Activated CD4-positive, alpha-beta T cell treated with anti-CD3 and anti-CD28 coated beads, Interleukin-2, amount 10 ng/mL, durations not matched to agents 7 days and 5 days (primary cell): ENCODE measurements around the gene MFSD2A. TPM values are rescaled to one million over a fixed set of nuclear protein-coding genes. Genes with fewer than 3 reads are reported as not detected.

Source experiments
- CTCF ChIA-PET: fragments of 350-600 bp; sonication (Branson Sonifier 250); formaldehyde crosslinking; loops from one replicate; lab custom pipeline; 2021; ENCODE audit warnings: antibody characterized with exemption; lab: Charles Lee
- POLR2A ChIA-PET: fragments of 350-600 bp; sonication (Branson Sonifier 250); formaldehyde crosslinking; loops from one replicate; lab custom pipeline; 2021; ENCODE audit warnings: antibody characterized with exemption; lab: Charles Lee
- DNase-seq: peaks from one replicate; pipeline ENCODE4 v3.0.0-alpha.2; 2020
- H3K27ac Mint-ChIP-seq: one replicate; pipeline ENCODE4 v1.8.0; 2021; ENCODE audit warnings: mild to moderate bottlenecking, moderate library complexity, mixed read lengths
- H3K27me3 Mint-ChIP-seq: one replicate; pipeline ENCODE4 v1.8.0; 2021; ENCODE audit warnings: mixed read lengths
- H3K36me3 Mint-ChIP-seq: one replicate; pipeline ENCODE4 v1.8.0; 2021; ENCODE audit warnings: low read depth, mixed read lengths
- H3K4me1 Mint-ChIP-seq: one replicate; pipeline ENCODE4 v1.8.0; 2021; ENCODE audit warnings: mixed read lengths
- H3K4me3 Mint-ChIP-seq: one replicate; pipeline ENCODE4 v1.8.0; 2021; ENCODE audit warnings: mild to moderate bottlenecking, moderate library complexity, mixed read lengths
- H3K9me3 Mint-ChIP-seq: one replicate; pipeline ENCODE4 v1.8.0; 2021; ENCODE audit warnings: mixed read lengths
- total RNA-seq, 2 experiments: library from RNA; stranded (reverse); gene quantifications; one replicate each; pipeline ENCODE4 v1.2.3, GENCODE V29; 2021

Gene MFSD2A
- total RNA-seq, 2 experiments from 2014 or later: 2.0 to 2.8 TPM

DNA sequence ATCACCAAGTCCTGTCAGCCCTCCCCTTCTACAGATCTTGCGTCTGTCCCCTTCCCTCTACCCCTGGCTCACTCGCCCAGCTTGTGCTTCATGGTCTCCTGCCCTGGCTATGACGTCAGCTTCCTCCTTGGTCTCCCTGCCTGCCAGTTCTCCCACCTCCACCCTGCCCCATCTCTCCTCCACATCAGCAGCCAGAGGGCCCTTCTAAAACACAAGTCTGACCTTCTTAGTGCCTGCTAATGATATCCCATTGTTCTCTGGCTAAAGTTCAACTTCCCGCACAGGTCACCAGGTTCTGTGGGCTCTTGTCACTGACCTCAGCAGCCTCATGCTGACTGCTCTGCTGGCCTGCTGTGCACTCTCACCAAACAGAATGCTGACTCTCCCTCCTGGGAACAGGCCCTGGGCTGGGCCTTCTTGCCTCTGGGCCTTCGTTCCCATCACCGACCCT lies 28.6 kb upstream of the MFSD2A start:
- no peak overlapping the region for H3K4me3 Mint-ChIP-seq
- H3K4me1 Mint-ChIP-seq: peaks cover 2% of the 10 kb centered on the region
- CTCF ChIA-PET: interaction anchor here (0.7 to 3.0 kb wide), 6 partner anchors 10 to 77 kb away, joined by 3 to 13 read pairs (median 3); partner anchors contain the start of gene MYCL
- POLR2A ChIA-PET: no interaction called here
- H3K27me3 Mint-ChIP-seq: peaks cover 7% of the 10 kb centered on the region
- no peak for DNase-seq
- H3K36me3 Mint-ChIP-seq: no peaks in the 10 kb centered on the region
- no peaks in the 10 kb centered on the region for H3K9me3 Mint-ChIP-seq
- H3K27ac Mint-ChIP-seq: no peak overlapping the region

DNA sequence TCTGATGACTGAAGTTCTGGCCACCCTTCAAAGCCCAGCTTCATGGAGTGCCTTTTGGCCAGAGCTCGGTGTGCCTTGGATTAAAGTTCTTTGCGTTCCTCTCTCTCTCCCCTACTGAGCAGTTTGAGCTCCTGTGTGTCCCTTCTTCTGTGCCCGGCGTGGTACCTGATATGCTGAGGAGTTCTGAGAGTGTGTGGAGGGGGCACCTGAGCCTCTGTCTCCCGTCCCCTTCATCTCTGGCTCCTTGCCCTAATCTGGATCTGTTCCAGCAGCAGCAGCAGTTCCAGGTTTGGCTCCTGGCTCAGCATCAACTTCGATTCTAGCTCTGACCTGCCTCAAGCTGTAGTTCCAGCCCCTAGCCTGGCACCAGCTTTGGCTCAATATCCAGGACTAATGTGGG lies 28.1 kb upstream of the MFSD2A start:
- H3K36me3 Mint-ChIP-seq: no peaks in the 10 kb centered on the region
- H3K4me3 Mint-ChIP-seq: no peak overlapping the region
- peaks cover 2% of the 10 kb centered on the region for H3K4me1 Mint-ChIP-seq
- POLR2A ChIA-PET: no interaction called here
- no peaks in the 10 kb centered on the region for H3K9me3 Mint-ChIP-seq
- CTCF ChIA-PET: interaction anchor here (0.7 to 3.0 kb wide), 5 partner anchors 10 to 47 kb away, joined by 3 to 13 read pairs (median 3); partner anchors contain the start of genes MFSD2A and MYCL
- DNase-seq: no peak
- H3K27ac Mint-ChIP-seq: no peak overlapping the region
- peaks cover 7% of the 10 kb centered on the region for H3K27me3 Mint-ChIP-seq

DNA sequence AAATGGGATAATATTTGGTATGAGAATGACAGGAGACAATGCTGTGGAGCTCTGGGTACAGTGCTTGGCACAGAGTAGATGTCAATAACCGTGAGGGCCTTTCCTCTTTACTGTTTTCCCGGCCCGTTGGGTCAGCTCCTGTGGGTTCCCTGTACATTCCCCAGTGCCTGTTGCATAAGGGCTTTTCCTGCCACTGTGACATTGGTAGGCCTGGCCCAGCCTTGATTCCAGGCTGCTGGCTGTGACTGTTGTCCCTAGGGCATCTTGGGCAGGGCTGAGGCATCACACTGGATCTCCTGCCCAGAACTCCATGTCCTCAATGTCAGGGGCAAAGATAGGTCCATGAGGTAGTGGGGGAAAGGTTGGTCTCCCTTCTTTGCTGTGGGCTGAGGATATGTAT lies 27.4 kb upstream of the MFSD2A start:
- peaks cover 2% of the 10 kb centered on the region for H3K4me1 Mint-ChIP-seq
- H3K27ac Mint-ChIP-seq: no peak overlapping the region
- H3K36me3 Mint-ChIP-seq: no peaks in the 10 kb centered on the region
- H3K9me3 Mint-ChIP-seq: no peaks in the 10 kb centered on the region
- CTCF ChIA-PET: interaction anchor here (0.9 to 3.0 kb wide), 4 partner anchors 24 to 46 kb away, joined by 3 to 13 read pairs (median 3); partner anchors contain the start of genes MFSD2A and MYCL
- H3K27me3 Mint-ChIP-seq: peaks cover 4% of the 10 kb centered on the region
- no peak for DNase-seq
- POLR2A ChIA-PET: no interaction called here
- no peak overlapping the region for H3K4me3 Mint-ChIP-seq

DNA sequence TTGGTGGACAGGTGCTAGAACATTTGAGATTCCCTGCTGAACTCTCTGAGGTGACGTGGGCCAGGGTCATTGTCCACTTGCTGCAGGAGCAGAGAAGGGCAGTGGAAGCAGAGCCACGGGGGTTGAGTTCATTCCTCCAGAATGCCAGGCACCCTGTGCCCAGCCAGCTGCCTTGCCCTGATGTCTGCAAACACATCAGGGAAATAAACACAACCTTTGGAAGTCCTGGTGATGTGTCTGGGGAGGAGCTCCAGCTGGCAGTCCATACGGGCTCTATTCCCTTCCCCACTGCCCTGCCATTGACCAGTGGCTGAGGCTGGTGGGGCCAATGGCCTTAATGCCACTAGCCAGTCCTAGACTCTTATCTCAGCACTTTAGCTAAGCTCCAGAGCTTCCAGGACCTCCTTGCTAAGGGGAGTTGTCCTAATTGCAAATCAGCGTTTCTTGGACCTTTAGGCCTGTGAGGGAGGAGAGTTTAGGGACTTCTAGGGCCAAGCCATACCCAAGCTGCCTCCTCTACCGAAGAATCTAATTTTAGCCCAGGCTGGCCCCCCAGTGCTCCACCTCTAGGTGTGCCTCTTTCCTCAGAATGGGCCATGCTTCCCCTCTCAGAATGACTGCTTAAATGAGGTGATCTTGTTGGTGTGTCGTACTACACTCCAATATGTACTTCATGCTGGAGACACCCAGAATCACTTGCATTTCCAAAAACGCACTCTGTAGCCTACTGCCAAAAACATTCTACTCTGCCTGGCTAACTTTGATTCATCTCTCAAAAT lies 25.9 kb upstream of the MFSD2A start:
- Mint-ChIP-seq H3K4me3 (no peak overlapping the region), H3K9me3 (no peaks in the 10 kb centered on the region), H3K4me1 (peaks cover 2% of the 10 kb centered on the region), H3K27me3 (peaks cover 6% of the 10 kb centered on the region), H3K27ac (no peak overlapping the region), H3K36me3 (no peaks in the 10 kb centered on the region)
- POLR2A ChIA-PET: no interaction called here
- CTCF ChIA-PET: interaction anchor here (0.5 to 3.0 kb wide), 2 partner anchors 11 to 130 kb away, joined by 3 to 7 read pairs; no protein-coding TSS in a partner anchor
- no peak for DNase-seq

DNA sequence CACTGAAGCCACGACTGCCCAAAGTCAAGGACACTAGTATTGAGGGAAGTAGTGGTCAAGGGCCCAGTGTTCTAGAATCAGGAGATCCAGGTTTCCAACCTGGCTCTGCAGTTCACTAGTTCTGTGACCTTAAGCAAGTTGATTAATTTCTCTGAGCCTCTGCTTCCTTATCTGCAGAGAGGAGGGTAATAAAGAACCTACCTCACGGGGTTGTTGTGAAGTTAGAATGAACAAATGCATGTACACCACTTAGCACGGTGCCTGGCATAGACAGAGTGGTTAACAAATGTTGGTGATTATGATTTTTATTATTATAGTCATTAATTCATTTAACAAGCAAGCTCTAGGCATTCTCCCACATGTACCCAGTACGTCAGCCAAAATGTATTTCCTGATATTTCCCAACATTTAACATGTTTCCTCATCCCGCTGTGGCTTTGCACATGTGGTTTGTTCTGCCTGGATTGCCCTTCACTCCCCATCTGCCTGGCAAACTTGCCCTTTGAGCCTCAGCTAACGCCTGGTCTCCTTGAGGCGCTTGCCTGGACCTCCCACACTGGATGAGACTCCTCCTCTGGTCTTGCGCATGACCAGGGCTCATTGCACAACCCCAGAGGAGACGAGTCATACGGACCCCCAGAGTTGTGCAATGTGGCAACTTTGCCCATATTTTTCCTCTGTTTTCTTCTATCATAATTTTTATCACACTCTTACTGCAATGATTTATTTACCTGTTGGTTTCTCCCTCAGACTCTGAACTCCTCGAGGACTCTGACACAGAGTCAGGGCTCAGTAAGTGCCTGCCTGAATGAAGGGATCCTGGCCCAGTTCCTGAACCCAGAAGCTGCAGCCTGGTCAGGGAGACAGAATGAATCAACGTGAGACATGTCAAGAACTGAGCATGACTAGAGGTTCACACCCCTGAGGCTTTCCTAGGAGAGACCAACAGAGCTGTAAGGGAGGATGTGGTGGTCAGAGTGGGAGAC lies 20.7 kb upstream of the MFSD2A start:
- H3K4me1 Mint-ChIP-seq: no peaks in the 10 kb centered on the region
- no peaks in the 10 kb centered on the region for H3K36me3 Mint-ChIP-seq
- no peak overlapping the region for H3K27ac Mint-ChIP-seq
- H3K4me3 Mint-ChIP-seq: no peak overlapping the region
- CTCF ChIA-PET: interaction anchor here (2.3 kb wide), 1 partner anchor 15 kb away, joined by 9 read pairs; no protein-coding TSS in a partner anchor
- peaks cover 4% of the 10 kb centered on the region for H3K27me3 Mint-ChIP-seq
- no peak for DNase-seq
- POLR2A ChIA-PET: no interaction called here
- H3K9me3 Mint-ChIP-seq: no peaks in the 10 kb centered on the region

DNA sequence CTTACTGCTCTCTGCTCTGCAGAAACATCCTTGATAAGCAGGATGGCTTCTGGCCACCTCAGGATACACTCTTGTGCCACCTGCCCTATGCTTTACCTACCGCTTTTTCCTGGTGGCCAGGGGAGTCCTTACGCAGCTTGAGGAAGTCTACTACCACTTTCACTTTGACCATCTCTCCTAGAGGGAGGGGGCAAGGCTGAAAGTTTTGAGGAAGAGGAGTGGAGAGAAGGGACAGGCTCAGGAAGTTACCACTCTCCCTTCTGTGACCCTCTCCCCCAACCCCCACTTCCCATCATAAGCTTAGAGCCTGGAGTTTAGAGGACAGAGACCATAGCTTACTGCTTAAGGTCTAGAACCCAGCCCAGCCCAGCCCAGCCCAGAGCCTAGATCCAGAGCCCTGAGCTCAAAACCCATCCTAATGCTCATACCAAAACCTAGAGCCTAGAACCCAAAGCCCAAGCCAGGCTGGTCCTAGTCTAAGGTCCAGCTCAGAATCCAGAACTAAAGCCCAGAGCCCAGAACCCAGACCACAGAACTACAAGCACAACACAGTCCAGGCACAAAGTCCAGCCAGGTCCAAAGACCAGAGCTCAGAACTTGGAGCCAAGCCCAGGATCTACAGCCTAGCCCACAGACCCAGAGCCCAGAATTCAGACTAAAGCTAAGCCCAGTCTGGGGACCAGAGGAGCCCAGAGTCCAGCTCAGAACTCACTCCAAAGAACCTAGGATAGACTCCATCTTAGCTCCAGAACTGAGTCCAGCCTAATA lies 18.0 kb upstream of the MFSD2A start:
- Mint-ChIP-seq H3K4me1 (no peaks in the 10 kb centered on the region), H3K27me3 (peaks cover 2% of the 10 kb centered on the region), H3K27ac (no peak overlapping the region), H3K36me3 (no peaks in the 10 kb centered on the region), H3K4me3 (no peak overlapping the region), H3K9me3 (no peaks in the 10 kb centered on the region)
- CTCF ChIA-PET: interaction anchor here (0.5 to 1.8 kb wide), 5 partner anchors 10 to 74 kb away, joined by 3 to 6 read pairs (median 3); partner anchors contain the start of gene MFSD2A
- DNase-seq: no peak
- POLR2A ChIA-PET: interaction anchor here (0.5 kb wide), 1 partner anchor 1616 kb away, joined by 7 read pairs; no protein-coding TSS in a partner anchor

DNA sequence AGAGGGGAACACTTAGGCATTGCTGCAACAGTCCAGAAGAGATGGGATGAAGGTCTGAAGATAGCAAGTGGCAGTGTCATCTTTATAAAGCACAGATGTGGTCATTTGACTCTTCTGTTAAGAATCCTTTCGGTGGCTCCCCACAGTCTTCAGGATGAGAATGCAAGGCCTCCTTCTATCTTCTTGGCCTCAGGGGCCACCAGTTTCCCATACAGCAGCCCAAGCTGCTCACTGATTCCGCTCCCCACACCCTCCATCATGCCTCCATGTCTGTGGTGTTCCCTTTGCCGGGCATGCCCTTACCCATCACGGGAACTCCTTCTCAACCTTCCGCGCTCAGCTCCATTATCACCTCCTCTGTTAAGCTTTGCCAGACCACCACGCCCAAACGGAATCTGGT lies 16.1 kb upstream of the MFSD2A start:
- Mint-ChIP-seq H3K4me3 (no peak overlapping the region), H3K27ac (no peak overlapping the region), H3K36me3 (no peaks in the 10 kb centered on the region), H3K27me3 (peaks cover 3% of the 10 kb centered on the region), H3K9me3 (no peaks in the 10 kb centered on the region), H3K4me1 (no peaks in the 10 kb centered on the region)
- CTCF ChIA-PET: interaction anchor here (2.5 kb wide), 1 partner anchor 9 kb away, joined by 7 read pairs; no protein-coding TSS in a partner anchor
- no peak for DNase-seq
- POLR2A ChIA-PET: no interaction called here

DNA sequence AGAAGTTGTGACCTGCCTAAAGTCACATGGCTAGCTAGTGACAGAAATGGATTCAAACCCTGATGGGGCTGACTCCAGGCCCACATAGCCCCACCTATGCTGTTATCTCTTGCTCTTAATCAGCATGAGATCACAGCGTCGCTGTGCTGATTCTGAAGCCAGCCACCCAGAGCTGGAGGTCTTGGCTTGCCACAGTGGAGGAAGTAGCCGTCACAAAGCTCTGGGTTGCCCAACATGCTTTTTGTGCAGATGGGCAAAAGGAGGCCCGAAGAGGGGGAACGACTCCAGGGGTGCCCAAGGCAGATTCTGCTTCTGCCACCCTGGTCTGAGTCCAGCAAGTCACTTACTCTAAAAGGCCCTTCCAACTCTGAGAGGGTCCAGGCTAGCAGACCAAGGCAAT lies 14.7 kb upstream of the MFSD2A start:
- H3K36me3 Mint-ChIP-seq: no peaks in the 10 kb centered on the region
- ChIA-PET POLR2A (no interaction called here), CTCF (interaction anchor here (0.6 to 2.5 kb wide), 4 partner anchors 10 to 1066 kb away, joined by 3 to 7 read pairs (median 3); no protein-coding TSS in a partner anchor)
- H3K4me1 Mint-ChIP-seq: peaks cover 2% of the 10 kb centered on the region
- DNase-seq: no peak
- no peak overlapping the region for H3K4me3 Mint-ChIP-seq
- H3K27ac Mint-ChIP-seq: no peak overlapping the region
- H3K27me3 Mint-ChIP-seq: peaks cover 6% of the 10 kb centered on the region
- H3K9me3 Mint-ChIP-seq: no peaks in the 10 kb centered on the region

DNA sequence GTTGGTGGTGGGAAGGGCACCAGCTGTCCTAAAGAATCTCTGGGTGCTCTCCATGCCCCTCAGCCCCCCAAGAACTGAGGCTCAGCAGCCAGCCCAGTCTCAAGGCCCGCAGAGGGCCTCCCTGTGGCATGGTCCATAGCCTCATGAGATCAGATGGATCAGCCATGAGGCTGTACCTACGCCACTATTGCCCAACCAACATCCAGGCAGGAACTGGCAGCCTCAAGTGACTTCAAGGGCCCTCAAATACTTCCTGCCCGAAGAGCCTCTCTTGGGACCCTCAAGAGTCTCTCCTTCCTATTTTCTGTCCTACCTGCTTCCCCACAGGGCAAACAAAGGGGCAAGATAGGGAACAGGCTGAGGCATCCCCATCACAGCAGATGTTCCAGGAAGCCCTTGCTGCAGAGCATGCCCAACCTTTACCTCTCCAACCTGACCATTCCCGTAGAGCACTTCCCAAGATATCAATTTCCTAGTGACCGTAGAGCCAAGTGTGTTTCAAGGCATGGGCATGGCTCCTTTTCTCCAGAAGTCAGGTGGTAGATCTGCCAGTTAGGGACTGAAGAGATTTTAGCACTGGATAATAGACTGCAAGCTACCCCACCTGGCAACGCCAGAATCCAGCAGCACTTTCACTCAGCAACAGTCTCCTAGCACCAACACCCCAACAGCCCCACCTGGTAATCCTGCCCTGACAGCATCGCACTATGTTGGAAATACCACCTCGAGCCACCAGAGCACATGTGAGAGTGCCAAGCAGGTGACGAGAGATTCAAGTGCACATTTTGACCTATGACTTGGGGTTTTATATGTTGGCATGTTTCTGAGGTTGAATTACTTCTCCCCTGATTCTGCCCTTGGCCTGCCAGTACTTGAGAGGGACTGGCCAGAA lies 13.7 kb upstream of the MFSD2A start:
- ChIA-PET CTCF (interaction anchor here (1.4 to 2.5 kb wide), 2 partner anchors 11 to 22 kb away, joined by 4 to 7 read pairs; no protein-coding TSS in a partner anchor), POLR2A (no interaction called here)
- Mint-ChIP-seq H3K27me3 (peaks cover 6% of the 10 kb centered on the region), H3K36me3 (no peaks in the 10 kb centered on the region), H3K9me3 (no peaks in the 10 kb centered on the region), H3K4me1 (peaks cover 7% of the 10 kb centered on the region), H3K4me3 (no peak overlapping the region), H3K27ac (no peak overlapping the region)
- DNase-seq: no peak

DNA sequence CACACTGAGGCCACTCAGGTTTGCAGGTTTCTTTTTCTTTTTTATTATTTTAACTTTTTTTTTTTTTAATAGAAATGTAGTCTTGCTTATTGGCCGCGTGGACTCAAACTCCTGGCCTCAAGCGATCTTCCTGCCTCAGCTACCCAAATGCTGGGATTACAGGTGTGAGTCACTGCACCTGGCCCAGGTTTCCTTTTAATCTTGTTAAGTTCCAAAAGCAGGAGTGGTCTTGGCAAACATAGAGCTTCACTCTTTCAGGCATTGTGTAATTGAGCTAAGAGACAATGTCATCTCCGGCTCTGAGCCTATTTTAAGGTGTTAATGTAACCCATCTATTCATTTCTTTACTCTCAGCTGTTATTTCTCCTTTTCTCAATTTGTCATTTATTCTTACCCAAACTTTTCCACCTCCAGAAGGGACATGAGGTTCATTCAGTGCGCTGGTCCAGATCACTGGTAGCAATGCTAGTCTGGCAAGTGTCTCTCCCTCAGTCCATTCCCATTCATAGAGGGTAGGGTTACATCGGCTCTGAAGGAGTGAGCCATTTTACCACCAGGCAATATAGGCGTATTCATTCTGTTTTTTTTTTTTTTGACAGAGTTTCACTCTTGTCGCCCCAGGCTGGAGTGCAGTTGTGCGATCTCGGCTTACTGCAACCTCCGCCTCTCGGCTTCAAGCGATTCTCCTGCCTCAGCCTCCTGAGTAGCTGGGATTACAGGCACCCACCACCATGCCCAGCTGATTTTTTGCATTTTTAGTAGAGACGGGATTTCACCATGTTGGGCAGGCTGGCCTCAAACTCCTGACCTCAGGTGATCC lies 11.3 kb upstream of the MFSD2A start:
- ChIA-PET CTCF (interaction anchor here (0.7 kb wide), 1 partner anchor 124 kb away, joined by 3 read pairs; no protein-coding TSS in a partner anchor), POLR2A (no interaction called here)
- H3K4me1 Mint-ChIP-seq: peaks cover 7% of the 10 kb centered on the region
- H3K27me3 Mint-ChIP-seq: peaks cover 6% of the 10 kb centered on the region
- no peak overlapping the region for H3K27ac Mint-ChIP-seq
- DNase-seq: no peak
- no peak overlapping the region for H3K4me3 Mint-ChIP-seq
- H3K36me3 Mint-ChIP-seq: no peaks in the 10 kb centered on the region
- H3K9me3 Mint-ChIP-seq: no peaks in the 10 kb centered on the region
